Ovary (tissue), 3 donors: ENCODE results near the gene FCN1.

Experiments used
- EP300 ChIP-seq: sonication (generic); formaldehyde crosslinking; IDR thresholded peaks from one replicate; pipeline ENCODE4 v1.6.1; 2017; ENCODE audit warnings: antibody characterized with exemption
- TF ChIP-seq, protein P1 (sequence below), 3 donors: fragments of 450-650 bp in 2 of 3; fragments of 200-600 bp in 1 of 3; IDR thresholded peaks; one replicate each; pipeline versions ENCODE4 v1.5.1 to v1.8.0; 2016 to 2022; ENCODE audit warnings: antibody characterized with exemption in 3 of 3, mild to moderate bottlenecking in 1 of 3
- donor health status: DM: no; HTN: no; CAD: no.

DNA sequence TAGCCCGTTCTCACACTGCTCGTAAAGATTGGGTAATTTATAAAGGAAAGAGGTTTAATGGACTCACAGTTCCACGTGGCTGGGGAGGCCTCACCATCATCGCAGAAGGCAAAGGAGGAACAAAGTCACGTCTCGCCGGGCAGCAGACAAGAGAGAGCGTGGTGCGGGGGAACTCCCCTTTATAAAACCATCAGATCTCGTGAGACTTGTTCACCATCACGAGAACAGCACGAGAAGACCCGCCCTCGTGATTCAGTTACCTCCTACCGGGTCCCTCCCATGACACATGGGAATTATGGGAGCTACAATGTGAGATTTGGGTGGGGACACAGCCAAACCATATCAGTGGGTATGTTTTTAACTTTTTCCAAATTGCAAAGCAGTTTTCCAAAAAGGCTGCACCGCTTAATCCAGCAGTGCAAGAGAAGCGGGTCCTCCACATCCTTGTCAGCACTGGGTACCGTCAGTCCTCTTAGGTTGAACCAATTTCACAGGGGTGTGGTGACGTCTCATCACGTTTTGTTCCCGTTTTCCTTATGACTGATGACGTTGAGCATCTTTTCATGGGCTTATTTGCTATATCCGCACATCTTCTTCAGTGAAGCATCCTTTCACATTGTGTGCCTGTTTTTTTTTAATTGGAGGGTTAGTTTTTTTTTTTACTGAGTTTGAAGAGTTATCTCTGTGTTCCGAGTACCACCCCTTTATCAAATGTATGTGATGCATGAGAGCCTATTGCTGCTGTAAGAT, 45.1 kb downstream of the FCN1 start:
- no peak for TF ChIP-seq EP300
- TF ChIP-seq, protein P1, sequence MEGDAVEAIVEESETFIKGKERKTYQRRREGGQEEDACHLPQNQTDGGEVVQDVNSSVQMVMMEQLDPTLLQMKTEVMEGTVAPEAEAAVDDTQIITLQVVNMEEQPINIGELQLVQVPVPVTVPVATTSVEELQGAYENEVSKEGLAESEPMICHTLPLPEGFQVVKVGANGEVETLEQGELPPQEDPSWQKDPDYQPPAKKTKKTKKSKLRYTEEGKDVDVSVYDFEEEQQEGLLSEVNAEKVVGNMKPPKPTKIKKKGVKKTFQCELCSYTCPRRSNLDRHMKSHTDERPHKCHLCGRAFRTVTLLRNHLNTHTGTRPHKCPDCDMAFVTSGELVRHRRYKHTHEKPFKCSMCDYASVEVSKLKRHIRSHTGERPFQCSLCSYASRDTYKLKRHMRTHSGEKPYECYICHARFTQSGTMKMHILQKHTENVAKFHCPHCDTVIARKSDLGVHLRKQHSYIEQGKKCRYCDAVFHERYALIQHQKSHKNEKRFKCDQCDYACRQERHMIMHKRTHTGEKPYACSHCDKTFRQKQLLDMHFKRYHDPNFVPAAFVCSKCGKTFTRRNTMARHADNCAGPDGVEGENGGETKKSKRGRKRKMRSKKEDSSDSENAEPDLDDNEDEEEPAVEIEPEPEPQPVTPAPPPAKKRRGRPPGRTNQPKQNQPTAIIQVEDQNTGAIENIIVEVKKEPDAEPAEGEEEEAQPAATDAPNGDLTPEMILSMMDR (IDR thresholded peaks at IDR 0.05): no peak
